HUES48 (cell line): ENCODE measurements around the gene MANSC1.
"Not testable (repeated sequence)": the region's sequence is repeated elsewhere in the genome, so short reads cannot be mapped to it uniquely, and the experiment has no call there.

ENCODE experiments used
- H3K27ac ChIP-seq: one replicate; pipeline ENCODE4 v1.7.0; 2013; ENCODE audit warnings: low read depth, low read length, inconsistent platforms
- H3K27me3 ChIP-seq: 2 replicates; pipeline ENCODE4 v1.6.1; 2013; ENCODE audit warnings: mild to moderate bottlenecking, low read length; ENCODE audit not compliant: control insufficient read depth, insufficient read depth
- H3K36me3 ChIP-seq: 2 replicates; pipeline ENCODE4 v1.6.1; 2013; ENCODE audit warnings: low read length; ENCODE audit not compliant: control insufficient read depth, insufficient read depth
- H3K4me1 ChIP-seq: 2 replicates; pipeline ENCODE4 v1.6.1; 2013; ENCODE audit warnings: mild to moderate bottlenecking, low read length; ENCODE audit not compliant: control insufficient read depth, insufficient read depth
- H3K4me3 ChIP-seq: 2 replicates; pipeline ENCODE4 v1.5.1; 2013; ENCODE audit warnings: mild to moderate bottlenecking, low read depth, low read length
- H3K9ac ChIP-seq: 2 replicates; pipeline ENCODE4 v1.6.1; 2013; ENCODE audit warnings: mild to moderate bottlenecking, low read depth, low read length, moderate library complexity
- H3K9me3 ChIP-seq: 2 replicates; pipeline ENCODE4 v1.6.1; 2013; ENCODE audit warnings: low read length; ENCODE audit not compliant: control insufficient read depth, insufficient read depth

Gene MANSC1

DNA sequence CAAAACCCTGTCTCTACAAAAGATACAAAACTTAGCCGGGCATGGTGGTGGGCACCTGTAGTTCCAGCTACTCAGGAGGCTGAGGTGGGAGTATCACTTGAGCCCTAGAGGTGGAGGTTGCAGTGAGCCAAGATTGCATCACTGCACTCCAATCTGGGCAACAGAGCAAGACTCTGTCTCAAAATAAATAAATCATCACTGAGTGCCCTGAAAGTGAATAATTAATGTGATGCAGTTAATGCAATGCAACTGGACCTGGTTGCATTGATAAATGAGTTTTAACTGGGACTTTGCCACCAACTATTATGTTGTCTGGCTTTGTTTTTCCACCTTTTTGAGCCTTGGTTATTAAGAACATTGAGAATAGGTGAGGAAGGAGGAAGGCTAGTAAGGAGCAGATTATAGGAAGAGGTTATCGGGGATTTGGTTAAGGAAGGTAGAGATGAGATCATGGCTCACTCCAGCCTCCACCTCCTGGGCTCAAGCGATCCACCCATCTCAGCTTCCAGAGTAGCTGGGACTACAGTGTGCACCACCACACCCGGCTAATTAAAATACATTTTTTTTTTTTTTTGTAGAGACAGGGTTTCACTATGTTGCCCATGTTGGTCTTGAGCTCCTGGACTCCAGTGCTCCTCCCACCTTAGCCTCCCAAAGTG is 14.9 kb upstream of the MANSC1 start:
- Histone ChIP-seq H3K4me1 (no peaks in the 10 kb centered on the region), H3K9ac (no peak overlapping the region), H3K36me3 (no peaks in the 10 kb centered on the region), H3K9me3 (no peaks in the 10 kb centered on the region), H3K27ac (no peak overlapping the region), H3K27me3 (no peaks in the 10 kb centered on the region), H3K4me3 (no peak overlapping the region)

DNA sequence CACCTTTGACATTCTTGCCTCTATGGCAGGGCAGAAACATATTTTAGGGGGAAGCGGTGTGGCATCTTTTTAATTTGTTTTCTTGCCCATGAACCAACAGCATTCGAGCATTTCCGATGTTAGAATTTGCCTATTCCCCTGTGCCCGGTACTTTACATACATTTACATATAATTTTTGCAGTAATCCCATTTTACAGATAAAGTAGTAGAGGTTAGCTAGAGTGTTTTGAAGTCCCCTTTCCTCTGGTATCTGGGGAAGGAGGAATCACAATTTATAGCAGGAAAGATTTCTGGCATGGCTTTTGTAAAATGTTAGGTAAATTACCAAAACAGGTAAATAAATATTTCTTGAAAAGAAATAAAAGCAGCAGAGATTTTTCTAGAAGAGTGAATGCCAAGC is 8.5 kb upstream of the MANSC1 start:
- H3K27me3 ChIP-seq, result no peaks in the 10 kb centered on the region
- H3K36me3 ChIP-seq, result no peaks in the 10 kb centered on the region
- no peak overlapping the region for H3K27ac ChIP-seq
- no peaks in the 10 kb centered on the region for H3K9me3 ChIP-seq
- peak overlapping the region; percentile 79; the same call in 1 of the 2 replicates for H3K4me3 ChIP-seq
- H3K4me1 ChIP-seq, result peaks cover 15% of the 10 kb centered on the region
- H3K9ac ChIP-seq, result no peak overlapping the region

DNA sequence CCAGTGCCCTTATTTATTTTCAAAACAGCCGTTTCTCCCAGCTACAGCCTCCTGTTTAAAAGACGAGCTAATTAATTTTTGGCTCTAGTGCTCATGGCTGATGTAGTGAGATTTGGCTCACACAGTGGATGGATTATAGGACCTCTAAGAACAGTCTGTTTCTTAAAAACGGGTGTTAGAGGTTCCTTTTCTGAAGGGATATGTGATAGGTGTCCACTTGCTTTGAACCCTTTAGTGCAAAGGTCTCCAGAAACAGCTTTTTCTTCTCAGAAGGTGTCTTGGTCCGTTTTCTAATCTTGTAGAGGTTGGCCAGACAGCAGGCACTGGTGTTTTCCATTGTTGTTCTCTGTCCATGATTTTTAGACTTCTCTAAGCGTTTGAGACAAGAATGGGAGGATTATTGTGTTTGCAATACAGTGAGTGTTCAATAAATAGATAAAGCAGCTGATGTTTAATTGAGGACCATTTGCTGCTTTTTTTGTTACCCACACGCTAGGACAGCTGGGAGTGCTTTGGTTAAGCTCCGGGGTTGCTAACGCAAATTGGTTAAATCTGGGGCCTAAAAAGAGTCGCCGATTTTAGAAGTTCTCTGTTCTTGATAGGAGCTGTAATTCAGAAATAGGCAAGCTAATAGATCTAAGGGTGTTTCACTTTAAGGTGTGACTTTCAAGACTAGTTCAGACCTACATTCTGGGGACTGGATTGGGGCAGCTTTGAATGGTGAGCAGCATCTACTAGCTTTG is 7.8 kb upstream of the MANSC1 start:
- Histone ChIP-seq H3K4me3 (peak overlapping the region; percentile 79), H3K27ac (peak overlapping the region; percentile 91), H3K27me3 (no peaks in the 10 kb centered on the region), H3K9ac (peak overlapping the region; percentile 41; the same call in 1 of the 2 replicates), H3K9me3 (no peaks in the 10 kb centered on the region), H3K4me1 (peaks cover 16% of the 10 kb centered on the region), H3K36me3 (no peaks in the 10 kb centered on the region)

DNA sequence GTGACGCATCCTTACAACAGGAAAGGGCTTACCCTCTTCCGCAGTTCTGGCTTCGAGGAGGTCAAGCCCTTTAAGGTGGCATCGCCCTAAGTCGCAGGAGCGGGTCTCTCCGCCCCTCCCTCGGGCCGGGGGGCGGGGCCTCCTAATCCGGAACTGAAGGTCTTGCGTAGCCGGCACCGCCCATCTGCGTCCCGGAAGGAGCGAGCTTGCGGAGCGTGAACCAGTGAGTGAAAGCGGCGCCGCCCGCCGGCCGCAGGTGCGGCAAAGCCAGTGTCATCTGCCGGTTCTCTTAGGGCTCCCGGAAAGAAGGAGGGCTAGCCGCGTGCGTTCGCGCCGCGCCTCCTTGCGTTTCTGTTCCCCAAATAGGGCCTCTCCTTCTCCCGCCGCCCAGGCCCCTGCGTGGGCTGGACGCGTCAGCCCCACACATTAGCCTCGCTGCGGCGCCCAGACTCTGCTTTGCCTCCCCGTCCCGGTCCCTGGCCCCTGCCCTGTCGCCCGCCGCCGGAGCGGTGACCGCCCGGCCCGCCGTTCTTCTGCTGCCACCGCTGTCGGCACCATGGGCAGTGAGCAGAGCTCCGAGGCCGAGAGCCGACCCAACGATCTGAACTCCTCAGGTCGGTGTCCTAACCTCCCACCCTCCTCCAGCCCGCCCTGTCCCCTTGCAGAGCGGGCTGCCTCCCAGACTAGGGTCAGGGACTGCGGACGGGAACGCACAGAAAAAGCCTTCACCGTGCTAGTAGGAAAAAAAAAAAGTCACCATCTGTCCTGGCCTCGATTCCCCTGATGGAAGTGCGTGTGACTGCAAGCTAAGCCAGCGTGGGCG is 7.1 kb upstream of the MANSC1 start, which contains the start of gene BORCS5:
Gene BORCS5, plus strand, starts transcription at position 183 of the 823 bp plus-strand sequence. Its CDS starts 374 bp downstream, at position 557.
- Histone ChIP-seq H3K27me3 (no peaks in the 10 kb centered on the region), H3K9me3 (no peaks in the 10 kb centered on the region), H3K9ac (peak within 1 kb of the TSS; percentile 53), H3K4me1 (peaks cover 16% of the 10 kb centered on the region), H3K4me3 (peak within 1 kb of the TSS; percentile 79), H3K36me3 (no peaks in the 10 kb centered on the region), H3K27ac (peak within 1 kb of the TSS; percentile 91)

DNA sequence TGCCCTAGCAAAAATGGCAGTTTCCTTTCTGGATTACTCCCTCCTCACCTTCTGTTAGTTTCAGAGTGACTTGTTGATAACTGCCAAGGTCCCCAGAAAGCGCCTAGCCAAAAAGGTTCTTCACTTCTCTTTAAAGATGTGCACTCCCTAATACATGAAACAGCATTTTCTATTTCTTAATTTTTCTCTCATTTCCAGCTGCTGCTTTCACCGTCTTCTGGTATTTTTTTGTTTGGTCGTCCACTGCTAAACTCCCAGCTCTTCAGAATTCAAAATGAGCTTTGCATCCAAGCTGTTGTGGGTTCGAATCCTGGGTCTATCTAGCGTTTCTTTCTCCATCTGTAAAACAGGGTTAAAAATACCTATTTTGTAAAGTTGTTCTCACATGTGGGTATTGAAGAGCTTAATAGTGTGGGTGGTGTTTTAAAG is 6.4 kb upstream of the MANSC1 start:
- Histone ChIP-seq H3K4me3 (peak overlapping the region; percentile 79), H3K4me1 (peaks cover 16% of the 10 kb centered on the region), H3K27me3 (no peaks in the 10 kb centered on the region), H3K9ac (peak overlapping the region; percentile 20; the same call in 1 of the 2 replicates), H3K36me3 (no peaks in the 10 kb centered on the region), H3K9me3 (no peaks in the 10 kb centered on the region), H3K27ac (peak overlapping the region; percentile 31)

DNA sequence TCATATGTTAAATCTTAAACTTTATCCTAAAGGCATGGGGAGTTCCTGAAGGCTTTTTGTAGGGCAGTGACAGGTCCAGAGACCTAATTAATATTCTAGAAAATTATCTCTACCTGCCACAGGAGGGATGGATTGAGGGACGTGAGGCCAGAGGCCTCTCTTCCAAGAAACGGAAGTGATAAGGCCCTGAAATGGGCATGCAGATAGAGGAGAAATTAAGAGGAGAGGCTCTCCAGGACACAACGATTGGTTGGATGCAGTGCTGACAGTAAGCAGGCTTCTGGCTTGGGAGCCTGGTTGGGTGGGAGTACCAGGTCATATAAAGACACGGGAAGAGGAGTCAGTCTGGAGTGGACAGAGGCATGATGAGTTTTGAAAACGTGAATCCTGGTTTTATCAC is 3.8 kb upstream of the MANSC1 start:
- no peak overlapping the region for H3K27ac ChIP-seq
- no peaks in the 10 kb centered on the region for H3K36me3 ChIP-seq

DNA sequence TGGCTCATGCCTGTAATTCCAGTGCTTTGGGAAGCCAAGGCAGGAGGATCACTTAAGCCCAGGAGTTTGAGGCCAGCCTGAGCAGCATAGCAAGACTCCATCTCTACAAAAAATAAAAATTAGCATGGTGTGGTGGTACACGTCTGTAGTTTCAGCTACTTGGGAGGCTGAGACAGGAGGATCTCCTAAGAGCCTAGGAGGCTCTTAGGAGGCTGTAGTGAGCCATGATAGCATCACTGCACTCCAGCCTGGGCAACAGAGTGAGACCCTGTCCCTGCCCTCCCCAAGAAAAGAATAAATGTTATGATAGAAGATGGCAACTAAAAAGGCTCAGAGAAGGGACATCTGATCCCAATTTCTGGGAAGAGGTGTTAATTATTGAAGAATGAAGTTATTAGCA is 3.2 kb upstream of the MANSC1 start:
- Histone ChIP-seq H3K4me3 (no peak overlapping the region), H3K9me3 (no peaks in the 10 kb centered on the region), H3K4me1 (peaks cover 32% of the 10 kb centered on the region), H3K36me3 (no peaks in the 10 kb centered on the region), H3K27me3 (peaks cover 10% of the 10 kb centered on the region), H3K9ac (no peak overlapping the region), H3K27ac (no peak overlapping the region)

More for the DNA sequence above, 3.8 kb upstream of the MANSC1 start:
- no peaks in the 10 kb centered on the region for H3K9me3 ChIP-seq
- peaks cover 34% of the 10 kb centered on the region for H3K4me1 ChIP-seq
- H3K4me3 ChIP-seq, result no peak overlapping the region
- H3K9ac ChIP-seq, result no peak overlapping the region
- H3K27me3 ChIP-seq, result peaks cover 8% of the 10 kb centered on the region

DNA sequence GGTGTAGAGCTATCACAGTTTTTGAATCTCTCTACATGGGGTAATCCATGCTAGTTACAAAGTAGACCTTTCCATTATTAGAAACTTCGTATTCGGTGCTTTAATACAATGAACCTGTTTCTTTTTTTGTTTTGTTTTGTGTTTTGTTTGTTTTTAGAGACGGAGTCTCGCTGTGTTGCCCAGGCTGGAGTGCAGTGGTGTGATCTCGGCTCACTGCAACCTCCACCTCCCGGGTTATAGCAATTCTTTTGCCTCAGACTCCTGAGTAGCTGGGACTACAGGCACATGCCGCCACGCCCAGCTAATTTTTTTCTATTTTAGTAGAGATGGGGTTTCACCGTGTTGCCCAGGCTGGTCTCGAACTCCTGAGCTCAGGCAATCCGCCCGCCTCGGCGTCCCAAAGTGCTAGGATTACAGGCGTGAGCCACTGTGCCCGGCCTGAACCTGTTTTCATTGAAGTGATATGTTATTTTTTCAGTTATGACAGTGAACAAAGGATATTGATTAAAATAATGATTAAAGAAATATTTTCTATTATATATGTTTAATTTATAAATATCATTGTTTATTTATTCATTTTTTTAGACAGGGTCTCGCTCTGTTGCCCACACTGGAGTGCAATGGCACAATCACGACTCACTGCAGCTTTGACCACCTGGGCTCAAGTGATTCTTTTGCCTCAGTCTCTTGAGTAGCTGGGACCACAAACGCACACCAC is 1.6 kb upstream of the MANSC1 start:
- not testable (repeated sequence) for H3K36me3 ChIP-seq, H3K9me3 ChIP-seq, H3K9ac ChIP-seq, H3K4me3 ChIP-seq
- Histone ChIP-seq H3K4me1 (peaks cover 25% of the 10 kb centered on the region), H3K27me3 (peaks cover 10% of the 10 kb centered on the region), H3K27ac (peak overlapping the region; percentile 17)

DNA sequence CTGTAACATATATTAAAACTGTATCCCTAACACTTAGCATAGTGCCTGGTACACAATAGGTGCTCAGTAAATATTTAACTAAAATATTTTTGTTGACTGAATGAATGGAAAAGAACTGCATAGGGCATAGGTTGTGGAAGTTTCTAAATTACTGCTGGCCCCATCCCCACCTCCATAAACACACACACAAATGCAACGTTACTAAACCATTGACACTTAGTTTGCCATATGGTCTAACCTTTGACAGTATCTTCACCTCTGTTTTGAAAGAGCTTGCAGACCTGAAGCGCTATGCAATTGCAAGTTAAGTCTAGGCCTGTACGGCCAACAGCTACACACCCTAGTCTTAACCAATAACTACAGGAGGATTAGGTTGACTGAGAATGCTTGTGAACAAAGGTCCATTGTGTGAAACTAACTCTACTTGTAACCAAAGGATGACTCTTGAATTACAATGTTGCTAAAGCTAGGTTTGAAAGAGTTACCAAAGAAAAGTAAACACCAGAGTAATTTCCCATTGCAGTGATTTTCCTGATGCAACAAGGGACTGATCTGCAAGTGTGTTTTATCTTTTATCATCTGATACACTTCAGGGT is 924 bp upstream of the MANSC1 start:
- peak overlapping the region; percentile 63 for H3K4me3 ChIP-seq

DNA sequence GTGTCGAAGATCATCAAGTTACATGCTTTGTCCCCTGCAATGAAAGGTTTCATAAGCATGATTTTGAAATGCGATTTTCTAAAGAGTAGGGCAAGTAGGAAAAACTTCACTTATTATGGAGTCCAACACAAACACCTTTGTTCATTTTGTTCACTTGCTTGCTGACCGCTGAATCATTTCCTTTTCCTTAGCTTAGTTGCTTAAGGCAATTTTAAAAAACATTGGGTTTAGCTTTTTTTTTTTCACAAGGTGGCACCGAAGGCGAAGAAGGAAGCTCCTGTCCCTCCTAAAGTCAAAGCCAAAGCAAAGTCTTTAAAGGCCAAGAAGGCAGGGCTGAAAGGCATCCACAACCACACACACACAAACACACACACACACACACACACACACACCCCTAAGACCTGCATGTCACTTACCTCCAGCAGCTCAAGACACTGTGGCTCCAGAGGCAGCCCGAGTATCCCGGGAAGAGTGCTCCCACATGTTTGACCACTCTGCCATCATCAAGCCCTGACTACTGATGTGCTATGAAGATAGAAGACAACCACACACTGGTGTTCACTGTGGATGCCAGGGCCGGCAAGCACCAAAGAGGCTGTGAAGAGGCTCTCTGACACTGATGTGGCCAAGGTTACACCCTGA is 11.4 kb downstream of the MANSC1 start:
- H3K4me1 ChIP-seq, result peaks cover 3% of the 10 kb centered on the region; the same call in 1 of the 2 replicates
- H3K9ac ChIP-seq, result no peak overlapping the region
- H3K4me3 ChIP-seq, result no peak overlapping the region
- H3K36me3 ChIP-seq, result no peaks in the 10 kb centered on the region
- no peaks in the 10 kb centered on the region for H3K9me3 ChIP-seq
- H3K27me3 ChIP-seq, result no peaks in the 10 kb centered on the region
- no peak overlapping the region for H3K27ac ChIP-seq

More for the DNA sequence above, 924 bp upstream of the MANSC1 start:
- Histone ChIP-seq H3K36me3 (no peaks in the 10 kb centered on the region), H3K9ac (no peak overlapping the region), H3K27me3 (peaks cover 10% of the 10 kb centered on the region), H3K27ac (peak overlapping the region; percentile 17), H3K4me1 (peaks cover 25% of the 10 kb centered on the region), H3K9me3 (no peaks in the 10 kb centered on the region)
